Measurements from ENCODE around the gene SLC14A1. TPM values are rescaled to one million over a fixed set of nuclear protein-coding genes. Genes with fewer than 3 reads are reported as not detected.
A peak's percentile ranks its signal among the peaks of the same experiment; 100 is the strongest.

Gene SLC14A1
- total and polyA plus RNA-seq, 2 of the 8 experiments (the other 6 are each of a cell fraction or from before 2014, with no cell fraction given), result 0.18 TPM; not detected in 1

- Histone ChIP-seq H3K4me3 (ENCODE audit: extremely low read depth in 1 of 4, insufficient read depth in 2 of 4, low read depth in 3 of 4, low read length in 4 of 4) (no peak overlapping the region), H2BK5ac (ENCODE audit: low read depth, low read length) (peak overlapping the region; percentile 56; the same call in 1 of the 2 replicates), H3K9ac (replicated peaks in 1 of 4; ENCODE audit: extremely low read depth in 1 of 4, low read depth in 3 of 4, low read length in 3 of 4) (no peak overlapping the region), H3K23me2 (ENCODE audit: low read depth, low read length) (no peaks in the 10 kb centered on the region), H4K8ac (ENCODE audit: extremely low read depth, insufficient read depth, low read length) (no peak overlapping the region), H3K36me3 (ENCODE audit: control insufficient read depth in 2 of 4, insufficient read depth in 4 of 4, low read length in 3 of 4) (no peaks in the 10 kb centered on the region), H3K4me2 (ENCODE audit: insufficient read depth in 1 of 2, low read depth in 2 of 2, low read length in 2 of 2) (no peak overlapping the region), H4K5ac (ENCODE audit: insufficient read length, low read depth, low read length) (no peak overlapping the region), H3K4ac (replicated peaks; ENCODE audit: insufficient read length, low read depth, low read length) (no peak overlapping the region), H2BK20ac (ENCODE audit: low read length) (0 out of 2 replicates have a peak overlapping the region, but pooled peaks have one; percentile 32), H4K20me1 (replicated peaks in 1 of 2; ENCODE audit: control insufficient read depth in 1 of 2, insufficient read depth in 2 of 2, low read length in 2 of 2) (no peaks in the 10 kb centered on the region), H3K79me1 (ENCODE audit: low read depth, low read length) (no peaks in the 10 kb centered on the region), H3K27ac (ENCODE audit: low read depth, low read length) (no peak overlapping the region), H3K56ac (replicated peaks; ENCODE audit: insufficient read length, low read depth, low read length) (no peak overlapping the region), H2AFZ (ENCODE audit: low read length) (no peak overlapping the region; the same call in 1 of the 2 replicates), H3K14ac (ENCODE audit: insufficient read length) (no peak overlapping the region), H2BK120ac (replicated peaks; ENCODE audit: low read depth, low read length) (no peak overlapping the region), H2BK15ac (ENCODE audit: low read length) (no peak overlapping the region; the same call in 1 of the 2 replicates), H4K91ac (replicated peaks; ENCODE audit: insufficient read length, low read length) (no peak overlapping the region), H2AK5ac (ENCODE audit: low read depth, low read length) (no peak overlapping the region), H3K18ac (ENCODE audit: extremely low read depth, low read length) (no peak overlapping the region), H3K79me2 (ENCODE audit: control insufficient read depth in 1 of 2, insufficient read depth in 2 of 2, low read length in 2 of 2) (no peaks in the 10 kb centered on the region), H3K27me3 (replicated peaks in 1 of 4; ENCODE audit: control insufficient read depth in 3 of 4, extremely low read depth in 1 of 4, insufficient read depth in 3 of 4, low read length in 3 of 4) (no peaks in the 10 kb centered on the region), H2BK12ac (ENCODE audit: low read depth, low read length) (peak overlapping the region; percentile 81; the same call in 1 of the 2 replicates), H3K9me3 (ENCODE audit: insufficient read depth in 2 of 2, low read depth in 1 of 2, low read length in 1 of 2) (peaks cover 12 to 15% of the 10 kb centered on the region in 2 experiments; a peak in 2 of 4 replicates), H3K23ac (ENCODE audit: insufficient read length) (no peak overlapping the region), H3K4me1 (replicated peaks in 1 of 4; ENCODE audit: control insufficient read depth in 3 of 4, insufficient read depth in 4 of 4, low read length in 3 of 4) (peaks cover 5 to 8% (median 5%) of the 10 kb centered on the region in 4 experiments)
- TF ChIP-seq, protein P1, sequence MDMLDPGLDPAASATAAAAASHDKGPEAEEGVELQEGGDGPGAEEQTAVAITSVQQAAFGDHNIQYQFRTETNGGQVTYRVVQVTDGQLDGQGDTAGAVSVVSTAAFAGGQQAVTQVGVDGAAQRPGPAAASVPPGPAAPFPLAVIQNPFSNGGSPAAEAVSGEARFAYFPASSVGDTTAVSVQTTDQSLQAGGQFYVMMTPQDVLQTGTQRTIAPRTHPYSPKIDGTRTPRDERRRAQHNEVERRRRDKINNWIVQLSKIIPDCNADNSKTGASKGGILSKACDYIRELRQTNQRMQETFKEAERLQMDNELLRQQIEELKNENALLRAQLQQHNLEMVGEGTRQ (IDR thresholded peaks at IDR 0.05; ENCODE audit: low read length), result no peak
- TF ChIP-seq POU5F1 (IDR thresholded peaks at IDR 0.05; ENCODE audit: low read depth, low read length), result no peak
- FAIRE-seq (no peak), DNase-seq (ENCODE audit: low read depth in 1 of 2, low spot score in 2 of 2) (no peak)
- POLR2A ChIA-PET (ENCODE audit: partially characterized antibody), result no interaction called here
- 81% methylated on average over 7 of the region's 7 CpGs; no CpG with 5 or more reads in 1 of the 2 experiments for WGBS, 2 experiments (ENCODE audit: extremely low coverage in 1 of 2, insufficient coverage in 1 of 2, insufficient read length in 1 of 2, insufficient replicate concordance in 2 of 2, low coverage in 1 of 2, low lambda C conversion rate in 2 of 2, missing lambda C conversion rate in 1 of 2)
- CTCF ChIA-PET (ENCODE audit: partially characterized antibody), result interaction anchor here (0.6 to 7.6 kb wide), 18 partner anchors 14 to 382 kb away, joined by 3 to 83 read pairs (median 4); no protein-coding TSS in a partner anchor
Measured at GRCh38 chr18:45691816-45692179, 32.2 kb upstream of the SLC14A1 start.
